K562 (cell line): Measurements from ENCODE around the gene SLC49A3. TPM values are rescaled to one million over a fixed set of nuclear protein-coding genes. Genes with fewer than 3 reads are reported as not detected.

ENCODE experiments used
- ATF7 ChIP-seq: fragments of 450-650 bp; IDR thresholded peaks from 2 replicates; pipeline ENCODE4 v1.7.1; 2014; ENCODE audit warnings: mild to moderate bottlenecking, moderate library complexity
- CCNT2 ChIP-seq: IDR thresholded peaks from 2 replicates; pipeline ENCODE4 v1.6.1; 2011; ENCODE audit warnings: borderline replicate concordance, low read depth, mild to moderate bottlenecking, moderate library complexity, mixed read lengths, low read length; ENCODE audit not compliant: insufficient read length; ENCODE audit errors: extremely low read depth
- ELF1 ChIP-seq: fragments of 200-800 bp; sonication (Bioruptor generic); IDR thresholded peaks from 2 replicates; pipeline ENCODE4 v1.6.1; 2016; ENCODE audit warnings: missing genetic modification characterization, missing compliant biosample characterization
- EP300 ChIP-seq: IDR thresholded peaks from 2 replicates; pipeline ENCODE4 v1.6.1; 2012; ENCODE audit warnings: low read length, improper control_type of control experiment
- FOXM1 ChIP-seq, 2 experiments: fragments of 450-650 bp in 1 of 2; sonication (generic) in 1 of 2; formaldehyde crosslinking in 1 of 2; IDR thresholded peaks; 2 replicates each; pipeline versions ENCODE4 v1.6.1 to v1.9.0; 2017 to 2022; ENCODE audit warnings: low read depth in 2 of 2, mild to moderate bottlenecking in 2 of 2, missing genetic modification reagents in 1 of 2, moderate library complexity in 1 of 2
- FOXP1 ChIP-seq: sonication (generic); formaldehyde crosslinking; IDR thresholded peaks from 2 replicates; pipeline ENCODE4 v1.8.0; 2022; ENCODE audit warnings: mild to moderate bottlenecking, missing genetic modification reagents
- MEIS2 ChIP-seq: fragments of 450-650 bp; IDR thresholded peaks from 2 replicates; pipeline ENCODE4 v1.6.1; 2014; ENCODE audit warnings: mild to moderate bottlenecking; ENCODE audit not compliant: partially characterized antibody
- TOE1 ChIP-seq, 2 experiments: fragments of 450-650 bp in 1 of 2; sonication (generic) in 1 of 2; formaldehyde crosslinking in 1 of 2; IDR thresholded peaks; 2 replicates each; pipeline versions ENCODE4 v1.7.1 to v1.8.0; 2016 to 2022; ENCODE audit warnings: borderline replicate concordance in 2 of 2, mild to moderate bottlenecking in 2 of 2, antibody characterized with exemption in 1 of 2, inconsistent platforms in 1 of 2, low read depth in 1 of 2, missing genetic modification reagents in 1 of 2, moderate library complexity in 1 of 2
- U2AF2 ChIP-seq: fragments of 200-400 bp; formaldehyde crosslinking; optimal IDR thresholded peaks from 2 replicates; pipeline ENCODE3; 2017; ENCODE audit warnings: low read depth, mild to moderate bottlenecking, low read length
- ZNF146 ChIP-seq: IDR thresholded peaks from one replicate; pipeline ENCODE4 v1.6.1; 2018; ENCODE audit warnings: missing compliant biosample characterization; ENCODE audit not compliant: unreplicated experiment
- polyA plus RNA-seq, 8 experiments: library from polyadenylated mRNA; depleted of rRNA in 4 of 8; stranded (reverse) in 5 of 8; unstranded in 3 of 8; fragments of >200 nt; fragmentation: Nextera tagmentation in 2 of 8; fragmentation: Illumina TruSeq in 1 of 8; extraction: Ambion mirVana in 2 of 8; extraction: Trizol in 1 of 8; gene quantifications; 2 replicates each; pipeline versions ENCODE4 v1.2.1 to v1.2.3, GENCODE V29; 2011 to 2014; ENCODE audit warnings: inconsistent platforms in 1 of 8, missing spikeins in 1 of 8
- total RNA-seq, 7 experiments: library from RNA; depleted of rRNA in 6 of 7; stranded (reverse); fragments of >200 nt in 6 of 7; fragmentation: Illumina TruSeq in 2 of 7; extraction: Trizol in 2 of 7; gene quantifications; 2 replicates each; pipeline versions ENCODE4 v1.2.1 to v1.2.3, GENCODE V29; 2011 to 2021; ENCODE audit warnings: low replicate concordance in 1 of 7
- TF ChIP-seq, protein P1 (sequence below), 2 experiments: fragments of 450-650 bp in 1 of 2; sonication (generic) in 1 of 2; formaldehyde crosslinking in 1 of 2; IDR thresholded peaks; 2 replicates each; pipeline versions ENCODE4 v1.7.1 to v1.9.0; 2016 to 2022; ENCODE audit warnings: inconsistent platforms in 1 of 2, mild to moderate bottlenecking in 1 of 2, missing genetic modification reagents in 1 of 2
- TF ChIP-seq, protein P2 (sequence below): fragments of 450-650 bp; formaldehyde crosslinking; conservative IDR thresholded peaks from 2 replicates; pipeline ENCODE4 v1.4.0; 2022; ENCODE audit warnings: mild to moderate bottlenecking, missing genetic modification characterization
- TF ChIP-seq, protein P3 (sequence below): sonication (generic); formaldehyde crosslinking; IDR thresholded peaks from 2 replicates; pipeline ENCODE4 v1.9.0; 2022; ENCODE audit warnings: mild to moderate bottlenecking, missing genetic modification reagents

SLC49A3 gene
- total and polyA plus RNA-seq, 9 of the 15 experiments (the other 6 are each of a cell fraction or from before 2014, with no cell fraction given), result 0.24 to 0.41 TPM; not detected in 7

DNA sequence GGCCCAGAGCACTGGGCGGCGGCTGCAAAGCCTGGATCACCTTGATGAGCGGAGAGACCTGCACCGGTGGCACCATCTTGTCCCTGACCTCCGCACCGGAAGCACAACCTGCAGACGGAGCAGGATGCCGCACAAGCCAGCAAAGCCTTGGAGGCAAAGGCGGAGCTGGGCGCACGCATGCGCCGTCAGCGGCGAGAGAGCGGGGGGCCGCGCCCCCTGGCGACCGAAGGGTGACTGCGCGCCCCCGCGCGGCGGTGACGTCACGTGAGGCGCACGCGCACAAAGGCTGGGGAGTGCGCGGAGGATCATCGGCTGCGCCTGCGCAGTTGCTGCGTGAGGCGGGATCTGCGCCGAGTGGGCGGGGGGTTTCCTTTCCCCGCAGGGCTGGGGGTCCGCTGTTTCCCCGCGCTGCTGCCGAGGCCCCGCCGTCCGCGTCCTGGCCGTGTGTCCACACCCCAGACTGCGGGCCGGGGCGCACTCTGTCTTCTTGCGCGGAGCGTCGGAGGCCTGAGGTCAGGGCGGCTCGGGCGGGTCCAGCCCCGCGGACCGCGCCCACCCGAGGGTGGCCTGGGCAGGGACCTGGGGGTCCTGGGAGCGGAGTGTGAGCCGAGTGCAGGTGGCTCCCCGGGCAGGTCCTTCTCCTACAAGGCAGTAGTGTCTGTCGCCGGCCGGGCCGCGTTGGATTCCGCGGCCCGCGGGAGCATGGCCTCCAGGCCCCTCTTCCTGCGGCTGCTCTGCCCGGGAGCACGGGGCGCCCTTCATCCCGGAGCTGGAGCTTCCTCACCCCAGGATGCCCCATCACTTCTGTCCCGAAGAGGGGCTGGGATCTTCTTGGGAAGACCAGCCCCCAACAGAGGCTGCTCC lies 14.5 kb downstream of the SLC49A3 start, which contains the start of the genes ATP5ME and MYL5 (continued):
- TF ChIP-seq, protein P1, sequence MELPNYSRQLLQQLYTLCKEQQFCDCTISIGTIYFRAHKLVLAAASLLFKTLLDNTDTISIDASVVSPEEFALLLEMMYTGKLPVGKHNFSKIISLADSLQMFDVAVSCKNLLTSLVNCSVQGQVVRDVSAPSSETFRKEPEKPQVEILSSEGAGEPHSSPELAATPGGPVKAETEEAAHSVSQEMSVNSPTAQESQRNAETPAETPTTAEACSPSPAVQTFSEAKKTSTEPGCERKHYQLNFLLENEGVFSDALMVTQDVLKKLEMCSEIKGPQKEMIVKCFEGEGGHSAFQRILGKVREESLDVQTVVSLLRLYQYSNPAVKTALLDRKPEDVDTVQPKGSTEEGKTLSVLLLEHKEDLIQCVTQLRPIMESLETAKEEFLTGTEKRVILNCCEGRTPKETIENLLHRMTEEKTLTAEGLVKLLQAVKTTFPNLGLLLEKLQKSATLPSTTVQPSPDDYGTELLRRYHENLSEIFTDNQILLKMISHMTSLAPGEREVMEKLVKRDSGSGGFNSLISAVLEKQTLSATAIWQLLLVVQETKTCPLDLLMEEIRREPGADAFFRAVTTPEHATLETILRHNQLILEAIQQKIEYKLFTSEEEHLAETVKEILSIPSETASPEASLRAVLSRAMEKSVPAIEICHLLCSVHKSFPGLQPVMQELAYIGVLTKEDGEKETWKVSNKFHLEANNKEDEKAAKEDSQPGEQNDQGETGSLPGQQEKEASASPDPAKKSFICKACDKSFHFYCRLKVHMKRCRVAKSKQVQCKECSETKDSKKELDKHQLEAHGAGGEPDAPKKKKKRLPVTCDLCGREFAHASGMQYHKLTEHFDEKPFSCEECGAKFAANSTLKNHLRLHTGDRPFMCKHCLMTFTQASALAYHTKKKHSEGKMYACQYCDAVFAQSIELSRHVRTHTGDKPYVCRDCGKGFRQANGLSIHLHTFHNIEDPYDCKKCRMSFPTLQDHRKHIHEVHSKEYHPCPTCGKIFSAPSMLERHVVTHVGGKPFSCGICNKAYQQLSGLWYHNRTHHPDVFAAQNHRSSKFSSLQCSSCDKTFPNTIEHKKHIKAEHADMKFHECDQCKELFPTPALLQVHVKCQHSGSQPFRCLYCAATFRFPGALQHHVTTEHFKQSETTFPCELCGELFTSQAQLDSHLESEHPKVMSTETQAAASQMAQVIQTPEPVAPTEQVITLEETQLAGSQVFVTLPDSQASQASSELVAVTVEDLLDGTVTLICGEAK (IDR thresholded peaks at IDR 0.05), result peak; percentile 91
- TF ChIP-seq, protein P1 (CRISPR knock-in tag; IDR thresholded peaks at IDR 0.05), result no peak
- TF ChIP-seq, protein P2, sequence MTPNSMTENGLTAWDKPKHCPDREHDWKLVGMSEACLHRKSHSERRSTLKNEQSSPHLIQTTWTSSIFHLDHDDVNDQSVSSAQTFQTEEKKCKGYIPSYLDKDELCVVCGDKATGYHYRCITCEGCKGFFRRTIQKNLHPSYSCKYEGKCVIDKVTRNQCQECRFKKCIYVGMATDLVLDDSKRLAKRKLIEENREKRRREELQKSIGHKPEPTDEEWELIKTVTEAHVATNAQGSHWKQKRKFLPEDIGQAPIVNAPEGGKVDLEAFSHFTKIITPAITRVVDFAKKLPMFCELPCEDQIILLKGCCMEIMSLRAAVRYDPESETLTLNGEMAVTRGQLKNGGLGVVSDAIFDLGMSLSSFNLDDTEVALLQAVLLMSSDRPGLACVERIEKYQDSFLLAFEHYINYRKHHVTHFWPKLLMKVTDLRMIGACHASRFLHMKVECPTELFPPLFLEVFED (CRISPR knock-in tag), result no peak
- peak; percentile 99 for TF ChIP-seq ATF7
- peak; percentile 96 for TF ChIP-seq MEIS2
- no peak for TF ChIP-seq ELF1 (tag)
- TF ChIP-seq, protein P3, sequence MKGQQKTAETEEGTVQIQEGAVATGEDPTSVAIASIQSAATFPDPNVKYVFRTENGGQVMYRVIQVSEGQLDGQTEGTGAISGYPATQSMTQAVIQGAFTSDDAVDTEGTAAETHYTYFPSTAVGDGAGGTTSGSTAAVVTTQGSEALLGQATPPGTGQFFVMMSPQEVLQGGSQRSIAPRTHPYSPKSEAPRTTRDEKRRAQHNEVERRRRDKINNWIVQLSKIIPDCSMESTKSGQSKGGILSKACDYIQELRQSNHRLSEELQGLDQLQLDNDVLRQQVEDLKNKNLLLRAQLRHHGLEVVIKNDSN (CRISPR knock-in tag), result peak; percentile 93
- peak; percentile 18; the same call in 1 of the 2 replicates for TF ChIP-seq EP300
- TF ChIP-seq CCNT2, result peak; percentile 86
- peak; percentile 92 for TF ChIP-seq TOE1 (IDR thresholded peaks at IDR 0.05; ENCODE audit: borderline replicate concordance)
- no peak for TF ChIP-seq TOE1 (CRISPR knock-in tag; IDR thresholded peaks at IDR 0.05; ENCODE audit: borderline replicate concordance, low read depth)
- 0 out of 2 replicates have a peak, but pooled peaks have one; percentile 18 for TF ChIP-seq FOXP1 (CRISPR knock-in tag)
- TF ChIP-seq FOXM1 (IDR thresholded peaks at IDR 0.05; ENCODE audit: low read depth), result no peak
- peak; percentile 89 for TF ChIP-seq FOXM1 (CRISPR knock-in tag; IDR thresholded peaks at IDR 0.05; ENCODE audit: low read depth)
- TF ChIP-seq ZNF146, result no peak
- no peak for TF ChIP-seq U2AF2
